Neutrophil (primary cell): ENCODE results near the gene TNFSF10.

Source experiments
- H3K27ac ChIP-seq: fragments of 200-600 bp; sonication (generic); 2 replicates; pipeline ENCODE4 v1.5.1; 2016; ENCODE audit warnings: mild to moderate bottlenecking, moderate library complexity
- H3K27me3 ChIP-seq: fragments of 200-600 bp; sonication (generic); 2 replicates; pipeline ENCODE4 v1.6.0; 2016; ENCODE audit warnings: mild to moderate bottlenecking
- H3K36me3 ChIP-seq: fragments of 200-600 bp; sonication (generic); 2 replicates; pipeline ENCODE4 v1.5.1; 2017
- H3K4me1 ChIP-seq, 2 experiments: fragments of 200-600 bp in 1 of 2; sonication (generic) in 1 of 2; 1 replicate in 1 of 2; 2 replicates in 1 of 2; pipeline versions ENCODE4 v1.5.1 to v1.6.1; 2013 to 2016; ENCODE audit warnings: low read depth in 1 of 2, low read length in 1 of 2, mild to moderate bottlenecking in 1 of 2, moderate library complexity in 1 of 2; ENCODE audit not compliant: control insufficient read depth in 1 of 2, insufficient read depth in 1 of 2
- H3K4me3 ChIP-seq, 2 experiments: fragments of 200-600 bp in 1 of 2; sonication (generic) in 1 of 2; 1 replicate in 1 of 2; 2 replicates in 1 of 2; pipeline ENCODE4 v1.5.1; 2013 to 2016; ENCODE audit warnings: low read depth in 1 of 2, low read length in 1 of 2, mild to moderate bottlenecking in 1 of 2, moderate library complexity in 1 of 2
- H3K9me3 ChIP-seq: fragments of 200-600 bp; sonication (generic); 2 replicates; pipeline ENCODE4 v1.5.1; 2016
- TF ChIP-seq, protein P1 (sequence below): fragments of 200-600 bp; sonication (generic); IDR thresholded peaks from 2 replicates; pipeline ENCODE4 v1.5.1; 2016; ENCODE audit warnings: antibody characterized with exemption

Gene TNFSF10

DNA sequence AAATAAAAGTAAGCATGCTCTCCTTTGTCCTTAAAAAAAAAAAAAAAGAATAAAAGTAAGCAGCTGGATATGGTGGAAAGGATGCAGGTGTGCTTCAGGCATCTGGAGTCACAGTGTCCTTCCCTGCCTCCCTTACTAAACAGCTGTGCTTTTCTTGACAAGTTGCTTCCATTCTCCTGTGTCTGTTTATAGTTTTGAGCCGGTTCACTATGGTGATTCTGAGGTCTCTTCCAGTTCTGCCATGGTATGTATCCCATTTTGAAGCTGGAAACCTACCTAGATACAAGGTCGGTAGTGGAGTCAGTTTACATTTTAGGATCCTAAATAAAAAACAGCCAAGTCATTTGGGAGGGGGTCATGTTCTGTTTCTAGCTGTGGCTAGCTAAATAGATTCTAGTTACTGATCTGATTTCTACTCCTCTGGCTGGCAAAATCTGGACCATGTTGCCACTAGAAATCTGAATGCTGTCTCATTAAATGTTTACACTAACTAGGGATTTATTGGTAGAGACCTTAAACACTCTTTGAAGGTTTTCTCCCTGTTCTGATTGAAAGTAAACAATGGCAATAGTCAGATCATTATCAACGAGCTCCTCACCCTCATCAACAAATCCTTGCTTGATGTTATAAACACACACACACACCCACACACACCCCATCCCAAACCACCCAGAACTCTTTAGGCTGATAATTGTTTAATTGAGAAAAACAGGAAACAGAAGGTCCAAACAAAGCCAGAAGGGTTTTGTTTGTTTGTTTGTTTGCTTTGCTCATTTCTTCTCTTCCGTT, 7.9 kb downstream of the TNFSF10 start:
- Histone ChIP-seq H3K4me1 (peaks cover 100% of the 10 kb centered on the region in 2 experiments), H3K4me3 (peak overlapping the region; percentile 22 to 42), H3K9me3 (no peaks in the 10 kb centered on the region), H3K27ac (peak overlapping the region; percentile 92), H3K27me3 (no peaks in the 10 kb centered on the region), H3K36me3 (peaks cover 72% of the 10 kb centered on the region)
- TF ChIP-seq, protein P1, sequence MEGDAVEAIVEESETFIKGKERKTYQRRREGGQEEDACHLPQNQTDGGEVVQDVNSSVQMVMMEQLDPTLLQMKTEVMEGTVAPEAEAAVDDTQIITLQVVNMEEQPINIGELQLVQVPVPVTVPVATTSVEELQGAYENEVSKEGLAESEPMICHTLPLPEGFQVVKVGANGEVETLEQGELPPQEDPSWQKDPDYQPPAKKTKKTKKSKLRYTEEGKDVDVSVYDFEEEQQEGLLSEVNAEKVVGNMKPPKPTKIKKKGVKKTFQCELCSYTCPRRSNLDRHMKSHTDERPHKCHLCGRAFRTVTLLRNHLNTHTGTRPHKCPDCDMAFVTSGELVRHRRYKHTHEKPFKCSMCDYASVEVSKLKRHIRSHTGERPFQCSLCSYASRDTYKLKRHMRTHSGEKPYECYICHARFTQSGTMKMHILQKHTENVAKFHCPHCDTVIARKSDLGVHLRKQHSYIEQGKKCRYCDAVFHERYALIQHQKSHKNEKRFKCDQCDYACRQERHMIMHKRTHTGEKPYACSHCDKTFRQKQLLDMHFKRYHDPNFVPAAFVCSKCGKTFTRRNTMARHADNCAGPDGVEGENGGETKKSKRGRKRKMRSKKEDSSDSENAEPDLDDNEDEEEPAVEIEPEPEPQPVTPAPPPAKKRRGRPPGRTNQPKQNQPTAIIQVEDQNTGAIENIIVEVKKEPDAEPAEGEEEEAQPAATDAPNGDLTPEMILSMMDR, result no peak

DNA sequence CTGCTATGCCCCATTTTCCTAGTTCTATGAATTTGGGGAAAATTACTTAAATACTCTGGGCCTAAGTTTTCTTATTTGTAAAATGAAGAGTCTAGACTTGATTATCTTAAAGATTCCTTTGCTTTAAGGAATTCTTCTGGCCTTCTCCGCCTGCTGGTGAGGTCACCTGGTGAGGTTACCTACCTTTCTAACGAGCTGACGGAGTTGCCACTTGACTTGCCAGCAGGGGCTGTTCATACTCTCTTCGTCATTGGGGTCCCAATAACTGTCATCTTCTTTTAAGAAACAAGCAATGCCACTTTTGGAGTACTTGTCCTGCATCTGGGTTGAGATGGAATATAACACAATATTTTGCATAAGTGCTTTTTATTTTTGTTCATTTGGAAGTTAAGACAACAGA, 8.6 kb downstream of the TNFSF10 start:
- peaks cover 77% of the 10 kb centered on the region for H3K36me3 ChIP-seq
- H3K9me3 ChIP-seq, result no peaks in the 10 kb centered on the region
- peak overlapping the region; percentile 22 to 42 for H3K4me3 ChIP-seq
- H3K27me3 ChIP-seq, result no peaks in the 10 kb centered on the region
- TF ChIP-seq, protein P1, result no peak
- peaks cover 98 to 99% of the 10 kb centered on the region in 2 experiments for H3K4me1 ChIP-seq
- peak overlapping the region; percentile 92 for H3K27ac ChIP-seq

GRCh38 chr3:172513488-172513887, 9.7 kb downstream of the TNFSF10 start:
- Histone ChIP-seq H3K27me3 (no peaks in the 10 kb centered on the region), H3K27ac (peak overlapping the region; percentile 92), H3K9me3 (no peaks in the 10 kb centered on the region), H3K4me3 (peak overlapping the region; percentile 52 to 58), H3K4me1 (peaks cover 86 to 87% of the 10 kb centered on the region in 2 experiments), H3K36me3 (peaks cover 86% of the 10 kb centered on the region)
- TF ChIP-seq, protein P1, result no peak

GRCh38 chr3:172511783-172512762, 11.2 kb downstream of the TNFSF10 start:
- Histone ChIP-seq H3K4me3 (peak overlapping the region; percentile 52 to 58), H3K27ac (peak overlapping the region; percentile 92), H3K27me3 (no peaks in the 10 kb centered on the region), H3K9me3 (no peaks in the 10 kb centered on the region), H3K36me3 (peaks cover 86% of the 10 kb centered on the region), H3K4me1 (peaks cover 72 to 73% of the 10 kb centered on the region in 2 experiments)
- TF ChIP-seq, protein P1, result no peak

- peak overlapping the region; percentile 55 for H3K27ac ChIP-seq
- H3K9me3 ChIP-seq, result no peaks in the 10 kb centered on the region
- H3K4me3 ChIP-seq, result no peak overlapping the region
- peaks cover 81% of the 10 kb centered on the region for H3K36me3 ChIP-seq
- TF ChIP-seq, protein P1, result no peak
- H3K4me1 ChIP-seq, result peaks cover 19 to 21% of the 10 kb centered on the region in 2 experiments
- no peaks in the 10 kb centered on the region for H3K27me3 ChIP-seq
Observed at GRCh38 chr3:172506094-172506493, 17.1 kb downstream of the TNFSF10 start.
